ENCODE data around the gene EXOC3L2.
A peak's percentile ranks its signal among the peaks of the same experiment; 100 is the strongest.

EXOC3L2 gene

DNA sequence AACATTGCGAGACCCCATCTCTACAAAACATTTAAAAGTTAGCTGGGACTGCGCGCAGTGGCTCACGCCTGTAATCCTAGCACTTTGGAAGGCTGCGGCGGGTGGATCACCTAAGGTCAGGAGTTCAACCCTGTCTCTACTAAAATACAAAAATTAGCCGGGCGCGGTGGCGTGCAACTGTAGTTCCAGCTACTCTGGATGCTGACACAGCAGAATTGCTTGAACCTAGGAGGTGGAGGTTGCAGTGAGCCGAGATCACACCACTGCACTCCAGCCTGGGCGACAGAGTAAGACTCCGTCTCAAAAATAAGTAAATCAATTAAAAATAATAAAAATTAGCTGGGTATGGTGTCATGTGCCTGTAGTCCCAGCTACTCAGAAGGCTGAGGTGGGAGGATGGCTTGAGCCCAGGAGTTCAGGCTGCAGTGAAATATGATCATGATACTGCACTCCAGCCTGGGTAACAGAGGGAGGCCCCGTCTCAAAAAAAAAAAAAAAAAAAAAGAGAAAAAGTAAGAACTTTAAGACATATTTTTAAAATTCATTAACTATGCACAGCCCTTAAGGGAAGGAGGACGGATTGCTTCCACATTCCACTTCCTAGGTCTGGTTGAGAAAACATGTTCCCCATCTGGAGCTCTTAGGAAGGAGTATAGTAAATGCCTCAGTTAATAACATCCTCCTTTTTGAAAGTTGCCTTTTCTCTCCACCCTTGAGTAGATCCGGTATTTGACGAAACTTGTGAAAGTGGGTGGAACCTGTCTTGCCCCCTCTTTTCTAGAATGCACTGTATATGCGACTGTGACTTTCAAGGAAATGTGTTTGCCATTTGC is 26.1 kb downstream of the EXOC3L2 start:
- DNase-seq, result no peak

DNA sequence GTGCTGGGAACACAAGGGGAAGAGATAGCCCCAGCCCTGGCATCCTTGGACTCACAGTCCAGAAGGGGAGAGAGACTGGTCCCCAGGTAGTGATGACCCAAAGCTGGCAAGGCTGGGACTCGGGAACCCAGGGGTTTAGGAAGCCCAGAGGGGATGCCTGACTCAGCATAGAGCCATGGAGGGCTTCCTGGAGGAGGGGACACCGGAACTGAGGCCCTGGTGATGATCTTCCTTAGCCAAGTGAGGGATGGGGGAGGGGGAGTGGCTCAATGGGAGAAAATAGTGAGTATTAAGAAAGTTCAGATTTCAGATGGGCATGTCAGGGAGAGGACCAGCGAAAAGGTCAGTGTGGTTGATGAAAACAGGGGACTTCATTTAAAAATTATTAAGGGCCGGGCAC is 26.8 kb downstream of the EXOC3L2 start:
- no peak for DNase-seq

DNA sequence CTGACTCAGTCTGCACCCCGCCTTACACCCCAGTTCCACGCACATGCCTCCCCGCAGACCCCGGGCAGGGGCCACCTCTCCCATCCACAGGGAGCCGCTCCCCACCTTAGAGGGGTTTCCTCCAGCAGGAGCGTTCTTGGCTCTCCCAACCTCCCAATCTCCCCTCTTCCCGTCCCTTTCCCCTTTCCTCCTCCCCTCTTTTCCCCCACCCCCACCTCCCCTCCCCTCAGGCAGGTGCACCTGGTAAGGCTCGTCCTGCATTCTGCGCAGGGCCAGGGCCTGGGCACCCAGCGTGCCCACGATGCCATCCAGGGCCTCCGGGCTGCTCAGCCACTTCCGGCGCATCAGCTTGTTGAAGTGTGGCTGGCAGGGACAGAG is 27.3 kb downstream of the EXOC3L2 start:
- DNase-seq, result no peak

- DNase-seq, result no peak
Observed at GRCh38 chr19:45217193-45217956, 27.8 kb downstream of the EXOC3L2 start.

DNA sequence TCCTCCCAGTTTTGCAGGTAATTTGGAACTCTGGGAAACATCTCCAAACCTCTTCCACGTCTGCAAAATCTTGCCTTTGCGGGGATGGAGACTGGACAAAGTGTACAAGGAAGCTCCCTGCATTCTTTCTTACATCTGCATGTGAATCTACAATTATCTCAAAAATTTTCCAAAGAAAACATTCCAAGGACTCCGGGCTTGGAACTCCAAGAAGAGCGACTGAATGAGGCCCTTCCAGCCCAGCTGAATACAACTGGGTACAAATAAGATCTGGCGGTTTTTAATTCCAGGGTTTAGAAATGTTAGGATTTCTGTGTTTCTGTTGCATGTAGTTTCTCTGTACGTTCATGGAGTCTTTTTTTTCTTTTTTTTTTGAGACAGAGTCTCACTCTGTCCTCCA is 28.5 kb downstream of the EXOC3L2 start:
- DNase-seq, result no peak

- DNase-seq, result no peak
Observed at GRCh38 chr19:45215391-45216191, 29.6 kb downstream of the EXOC3L2 start.

GRCh38 chr19:45213031-45213430 is 32.2 kb downstream of the EXOC3L2 start:
- no peak for DNase-seq

DNA sequence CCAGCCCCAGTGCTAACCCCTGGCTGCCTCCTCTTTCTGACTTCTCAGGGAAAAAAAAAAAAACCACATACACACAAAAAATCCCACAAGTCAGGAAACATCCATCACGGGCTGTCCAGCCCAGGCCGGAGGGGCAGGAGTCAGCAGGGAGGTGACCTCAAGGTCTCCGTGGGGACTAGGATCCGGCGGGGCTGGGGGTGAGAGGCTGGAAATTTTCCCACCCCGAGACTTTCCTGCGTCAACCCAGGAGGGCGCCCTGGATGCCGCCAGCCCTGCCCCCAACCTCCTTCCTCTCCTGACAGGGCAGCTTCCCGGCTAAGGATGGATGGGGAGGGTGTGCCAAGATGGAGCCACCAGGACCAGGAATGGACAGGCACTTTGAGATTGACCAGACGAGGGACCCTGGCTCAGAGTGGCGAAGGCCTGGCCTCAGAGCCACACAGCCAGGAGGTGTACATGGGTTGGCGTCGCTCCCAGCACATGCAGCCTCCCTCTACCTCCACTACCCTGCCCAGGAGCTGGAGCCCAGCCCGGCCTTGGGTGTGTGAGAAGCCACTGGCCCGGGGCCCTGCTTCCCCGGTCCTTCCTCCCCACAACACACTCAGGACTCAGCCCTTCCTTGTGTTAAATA is 33.3 kb downstream of the EXOC3L2 start:
- DNase-seq, result no peak

DNA sequence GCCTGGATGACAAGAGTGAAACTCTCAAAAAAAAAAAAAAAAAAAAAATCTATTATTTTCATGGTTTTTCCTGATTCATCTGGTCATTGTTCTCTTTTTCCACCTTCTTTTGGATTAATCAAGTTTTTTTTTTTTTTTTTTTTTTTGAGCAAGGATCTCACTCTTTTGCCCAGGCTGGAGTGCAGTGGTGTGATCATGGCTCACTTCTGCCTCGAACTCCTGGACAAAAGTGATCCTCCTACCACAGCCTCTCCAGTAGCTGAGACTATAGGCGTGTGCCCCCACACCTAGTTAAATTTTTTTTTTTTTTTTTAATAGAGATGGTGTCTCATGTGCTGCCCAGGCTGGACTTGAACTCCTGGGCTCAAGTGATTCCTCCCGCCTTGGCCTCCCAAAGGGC is 38.9 kb downstream of the EXOC3L2 start:
- DNase-seq, result no peak

DNA sequence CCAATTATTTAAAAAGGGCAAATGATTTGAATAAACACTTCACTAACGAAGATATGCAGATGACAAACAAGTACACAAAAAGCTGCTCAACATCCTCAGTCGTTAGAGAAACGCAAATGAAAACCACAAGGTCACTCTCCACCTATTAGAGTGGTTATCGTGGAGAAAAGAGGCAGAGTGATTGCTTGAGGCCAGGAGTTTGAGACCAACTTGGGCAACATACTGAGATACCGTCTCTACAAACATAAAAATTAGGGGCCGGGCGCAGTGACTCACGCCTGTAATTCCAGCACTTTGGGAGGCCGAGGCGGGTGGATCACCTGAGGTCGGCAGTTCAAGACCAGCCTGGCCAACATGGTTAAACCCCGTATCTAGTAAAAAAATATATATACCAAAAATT is 39.4 kb downstream of the EXOC3L2 start:
- DNase-seq, result no peak

DNA sequence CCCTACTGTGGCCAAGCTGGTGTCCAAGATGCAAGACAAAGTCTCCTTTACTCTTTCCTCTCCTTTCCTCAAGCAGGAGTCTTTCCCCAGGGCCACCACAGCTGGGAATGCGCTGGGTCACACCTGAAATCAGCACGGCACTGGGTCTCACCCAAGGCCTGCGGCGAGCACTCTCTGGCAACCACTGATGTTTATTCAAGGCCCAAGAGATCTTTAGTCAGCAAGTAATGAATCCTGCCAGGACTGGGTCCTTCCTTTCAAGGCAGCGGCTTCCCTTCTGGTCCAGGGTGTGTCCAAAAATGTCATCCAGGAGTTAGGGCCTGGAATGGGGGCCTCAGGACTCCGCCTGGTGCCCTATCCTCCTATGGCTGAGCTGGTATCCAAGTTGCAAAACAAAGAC is 42.6 kb downstream of the EXOC3L2 start:
- no peak for DNase-seq

DNA sequence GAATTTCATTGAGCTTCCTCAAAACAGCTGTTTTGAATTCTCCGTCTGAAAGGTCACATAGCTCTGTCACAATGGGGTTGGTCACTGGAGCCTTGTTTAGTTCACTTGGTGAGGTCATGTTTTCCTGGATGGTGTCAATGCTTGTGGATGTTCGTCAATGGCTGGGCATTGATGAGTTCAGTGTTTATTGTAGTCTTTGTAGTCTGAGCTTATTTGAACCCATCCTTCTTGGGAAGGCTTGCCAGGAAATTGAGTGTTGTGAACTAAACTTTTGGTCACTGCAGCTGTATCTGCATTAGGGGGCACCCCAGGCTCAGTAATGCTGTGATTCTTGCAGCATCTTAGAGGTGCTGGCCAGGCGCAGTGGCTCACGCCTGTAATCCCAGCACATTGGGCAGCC is 44.6 kb downstream of the EXOC3L2 start:
- no peak for DNase-seq

DNA sequence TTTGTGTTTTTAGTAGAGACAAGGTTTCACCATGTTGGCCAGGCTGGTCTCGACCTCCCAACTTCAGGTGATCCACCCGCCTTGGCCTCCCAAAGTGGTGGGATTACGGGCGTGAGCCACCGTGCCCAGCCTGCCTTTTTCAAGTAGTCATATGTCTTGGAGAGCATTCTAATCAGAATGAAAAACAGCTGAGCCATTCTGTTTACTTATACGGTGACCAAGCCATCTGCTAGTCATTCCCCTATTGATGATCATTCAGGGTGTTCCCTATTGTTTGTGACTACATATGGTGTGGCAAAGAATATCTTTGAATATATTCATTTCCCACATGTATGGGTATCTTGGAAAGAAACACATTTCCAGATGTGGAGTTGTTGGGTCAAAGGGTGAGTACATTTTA is 49.4 kb downstream of the EXOC3L2 start:
- no peak for DNase-seq

DNA sequence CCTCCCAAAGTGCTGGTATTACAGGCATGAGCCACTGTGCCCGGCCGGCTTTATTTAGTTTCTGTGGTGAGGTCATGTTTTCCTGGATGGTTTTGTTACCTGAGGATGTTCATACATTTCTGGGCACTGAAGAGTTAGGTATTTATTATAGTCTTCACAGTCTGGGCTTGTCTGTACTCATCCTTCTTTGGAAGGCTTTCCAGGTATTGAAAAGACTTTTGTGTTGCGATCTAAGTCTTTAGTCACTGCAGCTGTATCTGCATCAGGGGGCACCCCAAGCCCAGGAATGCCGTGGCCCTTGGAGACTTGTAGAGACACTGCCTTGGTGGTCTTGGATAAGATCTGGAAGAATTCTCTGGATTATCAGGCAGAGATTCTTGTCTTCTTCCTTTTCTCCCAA is 53.8 kb downstream of the EXOC3L2 start:
- no peak for DNase-seq

DNA sequence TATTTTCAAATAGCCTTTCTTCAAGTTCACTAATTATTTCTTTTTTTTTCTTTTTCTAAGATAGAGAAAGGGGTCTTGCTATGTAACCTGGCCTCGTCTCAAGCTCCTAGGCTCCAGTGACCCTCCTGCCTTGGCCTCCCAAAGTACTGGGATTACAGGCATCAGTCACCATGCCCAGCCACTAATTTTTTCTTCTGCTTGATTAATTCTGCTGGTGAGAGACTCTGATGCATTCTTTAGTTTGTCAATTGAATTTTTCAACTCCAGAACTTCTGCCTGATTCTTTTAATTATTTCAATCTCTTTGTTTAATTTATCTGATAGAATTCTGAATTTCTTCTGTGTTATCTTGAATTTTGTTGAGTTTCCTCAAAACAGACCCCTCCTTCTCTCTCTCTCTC is 55.2 kb downstream of the EXOC3L2 start:
- DNase-seq, result no peak

DNA sequence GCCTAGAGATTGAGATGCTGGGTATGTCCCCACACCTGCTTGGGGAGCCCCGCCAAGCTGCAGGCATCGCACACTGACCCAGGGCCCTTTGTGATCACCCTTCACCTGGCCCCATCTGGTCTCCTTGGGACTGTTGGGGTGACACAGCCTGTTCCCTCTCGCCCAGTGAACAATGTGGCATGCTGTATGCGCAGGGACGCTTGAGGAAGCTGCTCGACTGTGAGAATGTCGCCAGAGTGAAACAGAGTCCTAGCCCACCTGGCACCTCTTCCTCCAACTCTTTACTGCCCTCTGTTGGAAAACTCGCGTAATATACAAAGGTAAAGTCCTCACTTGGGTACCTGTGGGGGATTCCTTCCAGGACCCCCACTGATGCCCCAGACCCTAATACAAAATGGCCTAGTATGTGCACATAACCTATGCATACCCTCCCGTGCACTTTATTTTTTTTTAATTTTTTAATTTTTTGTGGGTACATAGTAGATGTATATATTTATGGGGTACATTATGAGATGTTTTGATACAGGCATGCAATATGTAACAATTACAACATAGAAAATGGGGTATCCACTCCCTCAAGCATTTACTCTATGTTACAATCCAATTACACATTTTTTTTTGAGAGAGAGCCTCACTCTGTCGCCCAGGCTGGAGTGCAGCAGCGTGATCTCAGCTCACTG is 57.6 kb downstream of the EXOC3L2 start:
- peak in 1 of 2 experiments; percentile 5 for DNase-seq

- DNase-seq, result no peak
Observed at GRCh38 chr19:45186509-45187334, 58.5 kb downstream of the EXOC3L2 start.

GRCh38 chr19:45184115-45184514 is 61.1 kb downstream of the EXOC3L2 start:
- no peak for DNase-seq

GRCh38 chr19:45182758-45183157 is 62.4 kb downstream of the EXOC3L2 start:
- no peak for DNase-seq

DNA sequence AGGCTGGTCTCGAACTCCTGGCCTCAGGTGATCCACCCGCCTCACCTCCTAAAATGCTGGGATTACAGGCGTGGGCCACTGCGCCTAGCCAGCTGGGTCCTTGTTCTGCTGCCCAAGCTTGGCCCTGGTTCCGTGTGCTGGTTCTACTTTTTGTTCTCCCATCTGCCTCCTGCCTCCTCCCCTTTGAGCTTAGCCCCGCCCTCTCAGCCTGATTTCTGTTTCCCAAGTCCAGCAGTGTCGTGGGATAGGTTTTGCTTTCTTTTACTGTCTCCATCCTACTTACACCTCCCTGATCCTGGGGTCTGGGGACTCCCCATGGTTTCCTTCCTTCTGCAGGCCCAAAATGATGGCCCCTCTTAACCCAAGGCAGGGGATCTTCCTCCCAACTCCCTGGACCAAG is 64.3 kb downstream of the EXOC3L2 start:
- DNase-seq, result no peak

GRCh38 chr19:45179892-45180370 is 65.3 kb downstream of the EXOC3L2 start:
- DNase-seq, result no peak

Data from SW 1271 (cell line).